ENCODE data around the gene FUOM.

DNA sequence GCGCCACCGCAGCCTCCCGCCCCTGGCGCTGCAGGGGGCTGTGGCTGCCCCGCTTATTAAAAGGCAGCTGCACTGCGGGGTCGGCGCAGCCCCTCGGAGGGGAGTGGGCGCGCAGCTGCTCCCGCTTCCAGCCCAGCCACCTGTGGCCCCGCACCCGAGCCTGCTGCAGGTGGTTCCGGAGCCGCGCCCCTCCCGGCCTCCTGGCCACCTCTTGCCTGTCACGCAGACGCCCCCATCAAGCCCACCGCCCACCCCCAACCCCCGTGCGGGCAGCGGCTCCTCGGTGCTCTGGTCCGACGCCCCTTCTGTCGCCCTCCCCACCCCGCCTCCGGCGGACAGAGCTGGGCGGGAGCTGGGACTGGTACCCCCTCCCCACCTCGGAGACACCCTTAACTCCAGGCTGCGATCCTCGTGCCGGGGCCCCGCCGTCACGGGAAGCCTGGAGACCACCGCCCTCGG lies 21.7 kb downstream of the FUOM start:
- TF ChIP-seq CTCF (conservative IDR thresholded peaks at IDR 0.05; ENCODE audit: low read length) (no peak), EZH2phosphoT487 (IDR thresholded peaks at IDR 0.05; ENCODE audit: borderline replicate concordance, low read depth, low read length) (no peak)

Measured in OCI-LY7 (cell line).